Activated effector memory CD4-positive, alpha-beta T cell treated with anti-CD3 and anti-CD28 coated beads, Interleukin-2, amount 50 U/mL, for 16 hours (primary cell): Measurements from ENCODE around the gene HOXD9.

Experiments
- DNase-seq: peaks from one replicate; pipeline ENCODE4 v3.0.0-alpha.2; 2020

Gene HOXD9

GRCh38 chr2:176171351-176172006, 49.0 kb downstream of the HOXD9 start:
- no peak for DNase-seq

DNA sequence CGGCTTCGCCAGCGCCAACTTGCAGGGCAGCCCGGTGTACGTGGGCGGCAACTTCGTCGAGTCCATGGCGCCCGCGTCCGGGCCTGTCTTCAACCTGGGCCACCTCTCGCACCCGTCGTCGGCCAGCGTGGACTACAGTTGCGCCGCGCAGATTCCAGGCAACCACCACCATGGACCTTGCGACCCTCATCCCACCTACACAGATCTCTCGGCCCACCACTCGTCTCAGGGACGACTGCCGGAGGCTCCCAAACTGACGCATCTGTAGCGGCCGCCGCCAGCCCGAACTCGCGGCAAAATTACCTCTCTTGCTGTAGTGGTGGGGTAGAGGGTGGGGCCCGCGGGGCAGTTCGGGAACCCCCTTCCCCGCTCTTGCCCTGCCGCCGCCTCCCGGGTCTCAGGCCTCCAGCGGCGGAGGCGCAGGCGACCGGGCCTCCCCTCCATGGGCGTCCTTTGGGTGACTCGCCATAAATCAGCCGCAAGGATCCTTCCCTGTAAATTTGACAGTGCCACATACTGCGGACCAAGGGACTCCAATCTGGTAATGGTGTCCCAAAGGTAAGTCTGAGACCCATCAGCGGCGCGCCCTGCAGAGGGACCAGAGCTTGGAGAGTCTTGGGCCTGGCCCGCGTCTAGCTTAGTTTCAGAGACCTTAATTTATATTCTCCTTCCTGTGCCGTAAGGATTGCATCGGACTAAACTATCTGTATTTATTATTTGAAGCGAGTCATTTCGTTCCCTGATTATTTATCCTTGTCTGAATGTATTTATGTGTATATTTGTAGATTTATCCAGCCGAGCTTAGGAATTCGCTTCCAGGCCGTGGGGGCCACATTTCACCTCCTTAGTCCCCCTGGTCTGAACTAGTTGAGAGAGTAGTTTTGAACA, 49.7 kb downstream of the HOXD9 start:
- no peak for DNase-seq

GRCh38 chr2:176172895-176173566, 50.5 kb downstream of the HOXD9 start:
- no peak for DNase-seq

DNA sequence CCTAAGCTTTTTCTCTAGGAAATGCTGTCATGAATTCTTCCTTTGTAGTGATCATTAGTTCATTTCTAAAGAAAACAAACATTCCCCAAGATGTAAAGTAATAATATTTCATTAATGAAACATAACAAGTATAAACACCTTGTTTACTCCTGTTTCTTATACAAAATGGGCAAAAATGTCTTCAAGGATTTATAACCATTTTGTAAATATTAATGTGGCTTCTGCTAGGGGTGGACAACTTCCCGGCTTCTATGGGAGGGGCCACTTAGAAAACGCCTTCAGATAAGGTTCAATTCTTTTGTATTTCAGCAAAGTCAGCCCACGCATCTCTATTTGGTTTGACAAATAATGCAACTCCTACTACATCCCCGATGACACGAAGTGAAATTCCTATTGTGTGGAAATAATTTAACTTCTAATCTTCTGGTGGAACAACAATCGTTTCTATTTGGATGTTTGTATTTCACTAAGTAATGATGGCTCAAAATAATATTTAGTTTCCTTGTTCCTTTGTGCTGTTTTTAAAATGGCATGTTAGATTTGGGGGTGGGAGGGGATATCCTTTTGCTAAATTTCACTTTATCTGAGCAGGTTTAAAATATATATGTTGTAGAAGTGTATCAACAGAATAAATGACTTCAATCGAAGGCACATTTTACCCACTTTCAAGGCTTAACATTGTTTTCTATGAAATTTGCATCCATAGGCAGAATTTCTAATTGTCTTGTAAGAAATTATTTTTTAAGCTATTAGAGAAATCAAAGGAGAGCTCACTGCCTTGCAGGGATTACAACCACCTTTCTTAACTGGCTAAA, 51.3 kb downstream of the HOXD9 start:
- DNase-seq, result no peak

- no peak for DNase-seq
These were observed 51.9 kb downstream of the HOXD9 start for GRCh38 chr2:176174382-176174823.
